Endothelial cell of umbilical vein (primary cell): ENCODE results near the gene PDE7B. TPM values are rescaled to one million over a fixed set of nuclear protein-coding genes. Genes with fewer than 3 reads are reported as not detected.

Experiments used
- BruUV-seq: library from RNA; stranded (reverse); fragments of 400-500 nt; replicated peaks from 2 replicates; lab custom pipeline; 2021; lab: Mats Ljungman, UMichigan
- CTCF ChIA-PET: fragments of 300-600, 350-600 bp; sonication (Branson Sonifier 250); formaldehyde crosslinking; loops from one replicate; lab custom pipeline; 2021; ENCODE audit warnings: antibody characterized with exemption, inconsistent platforms; lab: Charles Lee
- POLR2A ChIA-PET: fragments of 300-600, 350-600 bp; sonication (Branson Sonifier 250); formaldehyde crosslinking; loops from one replicate; lab custom pipeline; 2021; ENCODE audit warnings: antibody characterized with exemption, inconsistent platforms; lab: Charles Lee
- DNase-seq: peaks from one replicate; pipeline ENCODE4 v3.0.0-alpha.2; 2011; ENCODE audit warnings: low read depth, low spot score
- FAIRE-seq: peaks from 2 replicates; lab custom pipeline; 2011; peaks lifted over from hg19 to GRCh38; lab: Jason Lieb, UNC
- H2AFZ ChIP-seq: 2 replicates; pipeline ENCODE4 v1.6.0; 2012; ENCODE audit warnings: low read depth, low read length, control low read depth, inconsistent platforms
- H3K27ac ChIP-seq: 2 replicates; pipeline ENCODE4 v1.5.1; 2011; ENCODE audit warnings: low read depth, mild to moderate bottlenecking, control low read depth, low read length, moderate library complexity; ENCODE audit not compliant: insufficient read depth
- H3K27me3 ChIP-seq, 2 experiments: 2 replicates each; pipeline versions ENCODE4 v1.6.0 to v1.6.1; 2011; ENCODE audit warnings: low read length in 2 of 2, mixed read lengths in 1 of 2; ENCODE audit not compliant: control insufficient read depth in 2 of 2, insufficient read depth in 2 of 2
- H3K36me3 ChIP-seq, 2 experiments: 2 replicates in 1 of 2; 3 replicates in 1 of 2; pipeline ENCODE4 v1.5.1; 2011; ENCODE audit warnings: low read length in 2 of 2, mild to moderate bottlenecking in 1 of 2, moderate library complexity in 1 of 2; ENCODE audit not compliant: control insufficient read depth in 2 of 2, insufficient read depth in 2 of 2; ENCODE audit errors: extremely low read depth in 1 of 2
- H3K4me1 ChIP-seq: 3 replicates; pipeline ENCODE4 v1.5.1; 2011; ENCODE audit warnings: mild to moderate bottlenecking, low read length; ENCODE audit not compliant: control insufficient read depth, insufficient read depth; ENCODE audit errors: extremely low read depth
- H3K4me2 ChIP-seq: 2 replicates; pipeline ENCODE4 v1.6.1; 2011; ENCODE audit warnings: low read length, control low read depth, mixed read lengths; ENCODE audit not compliant: insufficient read depth
- H3K4me3 ChIP-seq, 3 experiments: fragments of 200-600 bp in 1 of 3; sonication (generic), shearing (Covaris generic) in 1 of 3; replicated peaks in 1 of 3; 2 replicates each; pipeline ENCODE4 v1.5.1; 2011 to 2016; ENCODE audit warnings: control low read depth in 3 of 3, low read length in 3 of 3, mild to moderate bottlenecking in 2 of 3, inconsistent platforms in 1 of 3, low read depth in 1 of 3, moderate library complexity in 1 of 3; ENCODE audit not compliant: insufficient read depth in 1 of 3
- H3K79me2 ChIP-seq: 2 replicates; pipeline ENCODE4 v1.6.0; 2012; ENCODE audit warnings: low read length, inconsistent platforms; ENCODE audit not compliant: control insufficient read depth, insufficient read depth
- H3K9ac ChIP-seq: replicated peaks from 2 replicates; pipeline ENCODE3; 2011; ENCODE audit warnings: low read length, control low read depth; ENCODE audit not compliant: insufficient read depth; ENCODE audit errors: extremely low read depth
- H3K9me1 ChIP-seq: replicated peaks from 3 replicates; pipeline ENCODE4 v1.6.0; 2011; ENCODE audit warnings: mild to moderate bottlenecking, low read length; ENCODE audit not compliant: control insufficient read depth, insufficient read depth; ENCODE audit errors: extremely low read depth
- H3K9me3 ChIP-seq: replicated peaks from 2 replicates; pipeline ENCODE4 v1.5.1; 2012; ENCODE audit warnings: low read length, inconsistent platforms; ENCODE audit not compliant: control insufficient read depth, insufficient read depth
- H4K20me1 ChIP-seq: replicated peaks from 2 replicates; pipeline ENCODE3; 2011; ENCODE audit warnings: mild to moderate bottlenecking, low read length; ENCODE audit not compliant: control insufficient read depth, insufficient read depth; ENCODE audit errors: extremely low read depth
- CTCF ChIP-seq, 2 donors: IDR thresholded peaks; 1 replicate in 1 of 2; 2 replicates in 1 of 2; pipeline ENCODE4 v1.5.1; 2011; ENCODE audit warnings: low read length in 2 of 2, mild to moderate bottlenecking in 2 of 2, moderate library complexity in 2 of 2, control low read depth in 1 of 2, inconsistent platforms in 1 of 2, low read depth in 1 of 2; ENCODE audit not compliant: insufficient read depth in 1 of 2; ENCODE audit errors: extremely low read depth in 1 of 2
- EZH2 ChIP-seq: IDR thresholded peaks from 2 replicates; pipeline ENCODE4 v1.6.1; 2012; ENCODE audit warnings: borderline replicate concordance, low read depth, mild to moderate bottlenecking, moderate library complexity, low read length, inconsistent platforms; ENCODE audit not compliant: severe bottlenecking
- FOS ChIP-seq: IDR thresholded peaks from 2 replicates; pipeline ENCODE4 v1.6.1; 2011; ENCODE audit warnings: mild to moderate bottlenecking, low read length, moderate library complexity, borderline replicate concordance; ENCODE audit not compliant: insufficient read depth
- GATA2 ChIP-seq: IDR thresholded peaks from 2 replicates; pipeline ENCODE4 v1.7.0; 2011; ENCODE audit warnings: low read depth, mild to moderate bottlenecking, moderate library complexity, mixed read lengths, low read length; ENCODE audit not compliant: insufficient read length, insufficient read depth
- JUN ChIP-seq: IDR thresholded peaks from 2 replicates; pipeline ENCODE4 v1.6.1; 2011; ENCODE audit warnings: borderline replicate concordance, low read depth; ENCODE audit not compliant: insufficient read length, insufficient read depth
- MAX ChIP-seq: IDR thresholded peaks from 2 replicates; pipeline ENCODE4 v1.6.1; 2011; ENCODE audit not compliant: insufficient read depth, insufficient read length
- MYC ChIP-seq: IDR thresholded peaks from one replicate; pipeline ENCODE4 v1.6.1; 2011; ENCODE audit warnings: mild to moderate bottlenecking, low read depth, low read length
- POLR2A ChIP-seq: IDR thresholded peaks from 2 replicates; pipeline ENCODE4 v1.6.1; 2012; ENCODE audit warnings: low read depth, mild to moderate bottlenecking, control low read depth, low read length
- POLR2AphosphoS5 ChIP-seq: IDR thresholded peaks from 2 replicates; pipeline ENCODE4 v1.6.1; 2012; ENCODE audit warnings: low read depth, mild to moderate bottlenecking, control low read depth, low read length, moderate library complexity; ENCODE audit not compliant: insufficient read depth
- dilution Hi-C: fragments of 300-500 bp; cut with MboI; formaldehyde crosslinking; loops from one replicate; pipeline ENCODE4 v1.15.0; 2019; ENCODE audit warnings: low sequenced_read_pairs; ENCODE audit not compliant: extremely low pct_ligation_motif_present
- intact Hi-C: fragments of 100-400 bp; cut with micrococcal nuclease; formaldehyde crosslinking; loops from one replicate; pipeline ENCODE4 v1.10.0; 2022
- polyA plus RNA-seq, 4 experiments: library from polyadenylated mRNA; depleted of rRNA in 3 of 4; stranded (reverse) in 3 of 4; unstranded in 1 of 4; fragments of >200 nt; gene quantifications; 2 replicates each; pipeline versions ENCODE4 v1.2.1 to v1.2.3, GENCODE V29; 2011 to 2012; ENCODE audit warnings: missing spikeins in 1 of 4
- total RNA-seq: library from RNA; stranded (reverse); gene quantifications from 2 replicates; pipeline ENCODE4 v1.2.3, GENCODE V29; 2021

Gene PDE7B
- total and polyA plus RNA-seq, 2 donors (not counting 3 experiments of a cell fraction or from before 2014, with no cell fraction given) = 20.6 to 25.1 TPM

- no peak overlapping the region for H2AFZ ChIP-seq
- intact Hi-C loops (no loop called here), dilution Hi-C loops (no loop called here)
- no peaks in the 10 kb centered on the region for H3K79me2 ChIP-seq
- TF ChIP-seq POLR2A (no peak), MAX (no peak)
- ChIA-PET POLR2A (no interaction called here), CTCF (no interaction called here)
- H3K27me3 ChIP-seq = peaks cover 19 to 23% of the 10 kb centered on the region in 2 experiments
- H3K4me1 ChIP-seq = peaks cover 3% of the 10 kb centered on the region
- no peak overlapping the region for H3K27ac ChIP-seq
- DNase-seq = no peak
- H3K9me3 ChIP-seq = no peaks in the 10 kb centered on the region
- H3K4me3 ChIP-seq = no peak overlapping the region
- H4K20me1 ChIP-seq = no peaks in the 10 kb centered on the region
- no peak overlapping the region for H3K4me2 ChIP-seq
- H3K9ac ChIP-seq = no peak overlapping the region
- no peaks in the 10 kb centered on the region for H3K36me3 ChIP-seq
- no TSS peak for BruUV-seq
- no peaks in the 10 kb centered on the region for H3K9me1 ChIP-seq
- FAIRE-seq = no peak
Measured at GRCh38 chr6:135831016-135831415, 20.5 kb upstream of the PDE7B start.

GRCh38 chr6:135832166-135832565 is 19.3 kb upstream of the PDE7B start:
- BruUV-seq = no TSS peak
- Histone ChIP-seq H3K36me3 (no peaks in the 10 kb centered on the region), H3K27ac (no peak overlapping the region), H4K20me1 (no peaks in the 10 kb centered on the region), H3K9ac (no peak overlapping the region), H3K4me1 (peaks cover 3% of the 10 kb centered on the region), H3K9me3 (no peaks in the 10 kb centered on the region), H3K79me2 (no peaks in the 10 kb centered on the region), H3K9me1 (no peaks in the 10 kb centered on the region), H3K27me3 (peaks cover 19 to 24% of the 10 kb centered on the region in 2 experiments), H3K4me3 (no peak overlapping the region), H2AFZ (no peak overlapping the region), H3K4me2 (no peak overlapping the region)
- CTCF ChIA-PET = interaction anchor here (0.9 to 1.3 kb wide), 2 partner anchors 11 to 78 kb away, joined by 3 to 4 read pairs; no protein-coding TSS in a partner anchor
- no peak for TF ChIP-seq CTCF (IDR thresholded peaks at IDR 0.05; ENCODE audit: extremely low read depth in 1 of 2, insufficient read depth in 1 of 2, low read depth in 1 of 2, low read length in 2 of 2)
- no peak for TF ChIP-seq MYC
- TF ChIP-seq JUN = no peak
- TF ChIP-seq GATA2 = no peak
- no peak for TF ChIP-seq EZH2
- TF ChIP-seq FOS = no peak
- TF ChIP-seq POLR2AphosphoS5 = no peak
- no peak for TF ChIP-seq POLR2A
- no peak for TF ChIP-seq MAX
- DNase-seq (no peak), FAIRE-seq (no peak)
- POLR2A ChIA-PET = no interaction called here
- dilution Hi-C loops = no loop called here
- intact Hi-C loops = no loop called here
